Measurements from ENCODE around the gene SEPTIN7. TPM values are rescaled to one million over a fixed set of nuclear protein-coding genes. Genes with fewer than 3 reads are reported as not detected.

The SEPTIN7 gene
- total and polyA plus RNA-seq, 2 donors (not counting 1 experiment from before 2014, with no cell fraction given): 181 to 576 TPM

- TF ChIP-seq CTCF (conservative IDR thresholded peaks at IDR 0.05 in 1 of 2, IDR thresholded peaks at IDR 0.05 in 1 of 2; ENCODE audit: low read depth in 1 of 2, low read length in 2 of 2) (no peak), EZH2 (IDR thresholded peaks at IDR 0.05; ENCODE audit: low read length, missing control alignments) (no peak)
- Histone ChIP-seq H3K27ac (ENCODE audit: insufficient read depth, low read length) (no peak overlapping the region), H3K79me2 (ENCODE audit: control insufficient read depth, insufficient read depth, low read length) (peaks cover 56% of the 10 kb centered on the region), H3K4me2 (ENCODE audit: extremely low read depth, insufficient read depth, low read length) (no peak overlapping the region), H3K27me3 (ENCODE audit: control insufficient read depth, insufficient read depth, low read length) (no peaks in the 10 kb centered on the region), H3K4me1 (ENCODE audit: control insufficient read depth, extremely low read depth, insufficient read depth, low read length) (no peaks in the 10 kb centered on the region), H3K9me3 (ENCODE audit: control insufficient read depth, insufficient read depth, low read depth, low read length) (no peaks in the 10 kb centered on the region), H3K9ac (ENCODE audit: insufficient read depth, low read length) (no peak overlapping the region), H3K4me3 (replicated peaks in 1 of 4; ENCODE audit: control extremely low read depth in 1 of 4, insufficient read depth in 1 of 4, low read depth in 3 of 4, low read length in 4 of 4) (no peak overlapping the region), H3K36me3 (ENCODE audit: control insufficient read depth, insufficient read depth, low read length) (peaks cover 5% of the 10 kb centered on the region), H2AFZ (ENCODE audit: low read length) (no peak overlapping the region), H4K20me1 (ENCODE audit: control insufficient read depth, extremely low read depth, insufficient read depth, low read length) (no peaks in the 10 kb centered on the region)
- DNase-seq (ENCODE audit: low read depth in 2 of 2): no peak
Measured at GRCh38 chr7:35849954-35850353, 49.1 kb downstream of the SEPTIN7 start.

Other genes starting within 250 kb of the SEPTIN7 start
- 22.3 and 32.5 TPM in 2 replicates for gene HERPUD2, start 105.9 kb upstream of the SEPTIN7 start, total RNA-seq
- gene HERPUD2, start 105.9 kb upstream of the SEPTIN7 start, polyA plus RNA-seq: 35.5 and 49.4 TPM in 2 replicates

Data from fibroblast of lung (primary cell).